Measurements from ENCODE around the gene MMP14. TPM values are rescaled to one million over a fixed set of nuclear protein-coding genes. Genes with fewer than 3 reads are reported as not detected.

Gene MMP14
- total and polyA plus RNA-seq, 9 of the 15 experiments (the other 6 are each of a cell fraction or from before 2014, with no cell fraction given): 0.36 to 5.8 (median 1.3) TPM; not detected in 2

DNA sequence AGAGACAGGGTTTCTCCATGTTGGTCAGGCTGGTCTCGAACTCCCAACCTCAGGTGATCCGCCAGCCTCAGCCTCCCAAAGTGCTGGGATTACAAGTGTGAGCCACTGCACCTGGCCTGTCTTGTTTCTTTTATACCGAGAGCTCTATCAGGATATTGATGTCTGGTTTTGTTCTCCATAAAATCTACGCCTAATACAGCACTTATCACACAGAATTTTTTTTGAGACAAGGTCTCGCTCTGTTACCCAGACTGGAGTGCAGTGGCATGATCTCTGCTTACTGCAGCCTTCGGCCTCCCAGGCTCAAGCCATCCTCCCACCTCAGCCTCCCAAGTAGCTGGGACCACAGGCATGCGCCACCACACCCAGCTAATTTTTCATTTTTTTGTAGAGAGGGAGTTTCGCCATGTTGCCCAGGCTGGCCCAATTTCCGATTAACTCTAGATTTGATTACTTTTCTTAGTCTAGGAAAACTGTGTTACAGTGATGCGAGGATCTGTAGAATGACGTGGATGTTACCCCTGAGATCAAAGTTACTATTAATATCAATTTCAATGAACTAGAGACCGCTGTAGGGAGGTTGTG lies 7.2 kb upstream of the MMP14 start (continued):
- TF ChIP-seq, protein P1, sequence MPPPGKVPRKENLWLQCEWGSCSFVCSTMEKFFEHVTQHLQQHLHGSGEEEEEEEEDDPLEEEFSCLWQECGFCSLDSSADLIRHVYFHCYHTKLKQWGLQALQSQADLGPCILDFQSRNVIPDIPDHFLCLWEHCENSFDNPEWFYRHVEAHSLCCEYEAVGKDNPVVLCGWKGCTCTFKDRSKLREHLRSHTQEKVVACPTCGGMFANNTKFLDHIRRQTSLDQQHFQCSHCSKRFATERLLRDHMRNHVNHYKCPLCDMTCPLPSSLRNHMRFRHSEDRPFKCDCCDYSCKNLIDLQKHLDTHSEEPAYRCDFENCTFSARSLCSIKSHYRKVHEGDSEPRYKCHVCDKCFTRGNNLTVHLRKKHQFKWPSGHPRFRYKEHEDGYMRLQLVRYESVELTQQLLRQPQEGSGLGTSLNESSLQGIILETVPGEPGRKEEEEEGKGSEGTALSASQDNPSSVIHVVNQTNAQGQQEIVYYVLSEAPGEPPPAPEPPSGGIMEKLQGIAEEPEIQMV (tag; conservative IDR thresholded peaks at IDR 0.05; ENCODE audit: low read depth): 0 out of 2 replicates have a peak, but pooled peaks have one; percentile 23
- TF ChIP-seq TCF3 (CRISPR knock-in tag; IDR thresholded peaks at IDR 0.05): peak; percentile 9; the same call in 1 of the 2 replicates

DNA sequence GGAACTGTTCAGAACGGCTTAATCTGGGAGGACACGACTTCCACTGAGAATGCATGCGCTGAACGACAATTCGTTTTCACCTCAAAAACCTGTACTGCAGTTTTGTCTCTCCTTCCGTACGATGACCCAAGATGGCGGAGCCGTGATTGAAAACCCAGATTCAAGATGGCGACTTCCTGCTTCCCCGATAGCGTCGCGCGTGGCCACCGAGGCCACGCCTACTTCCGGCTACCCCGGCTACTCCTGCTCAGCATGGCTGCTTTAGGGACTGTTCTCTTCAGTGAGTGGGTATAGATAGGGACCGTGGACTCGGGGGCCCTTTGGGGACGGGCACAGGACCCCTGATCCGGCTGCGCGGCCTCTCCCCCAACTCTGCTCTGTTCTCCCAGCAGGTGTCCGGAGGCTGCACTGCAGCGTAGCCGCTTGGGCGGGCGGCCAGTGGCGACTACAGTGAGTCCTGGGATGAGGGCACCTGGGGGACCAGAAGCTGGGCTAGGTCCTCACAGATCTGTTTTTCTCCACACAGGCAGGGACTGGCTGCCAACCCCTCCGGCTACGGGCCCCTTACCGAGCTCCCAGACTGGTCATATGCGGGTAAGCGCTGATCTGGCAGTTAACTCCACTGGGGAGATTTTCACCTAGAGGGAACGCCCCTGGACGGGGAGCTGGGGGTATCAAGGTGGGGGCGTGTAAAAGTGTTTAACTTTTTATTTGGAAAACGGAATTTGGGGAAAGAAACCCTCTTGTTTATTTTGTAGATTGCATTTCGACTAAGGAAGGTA lies 6.5 kb upstream of the MMP14 start, which contains the start of gene MRPL52:
Gene MRPL52, plus strand, starts transcription at position 227 of the 782 bp plus-strand sequence. Its CDS starts 26 bp downstream, at position 253.
- Histone ChIP-seq H3K4me1 (replicated peaks in 1 of 2; ENCODE audit: control insufficient read depth in 2 of 2, insufficient read depth in 2 of 2, low read length in 2 of 2) (peaks cover 0 to 6% of the 10 kb centered on the region in 2 experiments; a peak in 4 of 5 replicates), H3K27ac (ENCODE audit: extremely low read depth, low read depth, low read length) (peak within 1 kb of the TSS; percentile 95), H3K9me3 (replicated peaks; ENCODE audit: control insufficient read depth, insufficient read depth, low read depth, low read length) (no peaks in the 10 kb centered on the region; the same call in 1 of the 2 replicates), H4K20me1 (replicated peaks; ENCODE audit: control insufficient read depth, insufficient read depth, low read length) (no peaks in the 10 kb centered on the region), H3K4me2 (ENCODE audit: insufficient read depth, low read length) (peak within 1 kb of the TSS; percentile 88), H3K9me1 (ENCODE audit: control insufficient read depth, insufficient read depth, low read length) (no peaks in the 10 kb centered on the region), H3K36me3 (ENCODE audit: control insufficient read depth, insufficient read depth, low read length) (peaks cover 38% of the 10 kb centered on the region), H3K79me2 (ENCODE audit: control insufficient read depth, insufficient read depth, low read length) (peaks cover 21% of the 10 kb centered on the region), H3K4me3 (peak within 1 kb of the TSS; percentile 90), H3K9ac (ENCODE audit: insufficient read depth in 1 of 2, low read depth in 2 of 2, low read length in 2 of 2) (peak within 1 kb of the TSS; percentile 96 to 98), H3K27me3 (ENCODE audit: control insufficient read depth in 2 of 2, insufficient read depth in 2 of 2, low read length in 2 of 2) (no peaks in the 10 kb centered on the region), H2AFZ (ENCODE audit: low read depth, low read length) (peak within 1 kb of the TSS; percentile 98)
- ATAC-seq (peak; percentile 90), DNase-seq (ENCODE audit: extremely low read depth in 1 of 4, low spot score in 3 of 4) (peak; percentile 90 to 96 (median 94)), FAIRE-seq (peak; percentile 95)
- no TSS peak for BruUV-seq (replicated peaks)
- under 1% methylated on average over 41 of the region's 41 CpGs for WGBS (ENCODE audit: insufficient coverage, low coverage, missing lambda C conversion rate)
- CTCF ChIA-PET (ENCODE audit: low intra/inter-chr PET ratio): interaction anchor here (0.9 kb wide), 1 partner anchor 12 kb away, joined by 3 read pairs; no protein-coding TSS in a partner anchor
- intact Hi-C loops (cut with micrococcal nuclease) (no loop called here), in situ Hi-C loops (cut with MboI) (no loop called here)
- POLR2A ChIA-PET: interaction anchor here (0.7 to 1.7 kb wide), 14 partner anchors 9 to 127 kb away, joined by 3 to 10 read pairs (median 4); partner anchors contain the start of gene HAUS4
- TF ChIP-seq MCM5 (IDR thresholded peaks at IDR 0.05; ENCODE audit: low read depth): no peak
- TF ChIP-seq, protein P2, sequence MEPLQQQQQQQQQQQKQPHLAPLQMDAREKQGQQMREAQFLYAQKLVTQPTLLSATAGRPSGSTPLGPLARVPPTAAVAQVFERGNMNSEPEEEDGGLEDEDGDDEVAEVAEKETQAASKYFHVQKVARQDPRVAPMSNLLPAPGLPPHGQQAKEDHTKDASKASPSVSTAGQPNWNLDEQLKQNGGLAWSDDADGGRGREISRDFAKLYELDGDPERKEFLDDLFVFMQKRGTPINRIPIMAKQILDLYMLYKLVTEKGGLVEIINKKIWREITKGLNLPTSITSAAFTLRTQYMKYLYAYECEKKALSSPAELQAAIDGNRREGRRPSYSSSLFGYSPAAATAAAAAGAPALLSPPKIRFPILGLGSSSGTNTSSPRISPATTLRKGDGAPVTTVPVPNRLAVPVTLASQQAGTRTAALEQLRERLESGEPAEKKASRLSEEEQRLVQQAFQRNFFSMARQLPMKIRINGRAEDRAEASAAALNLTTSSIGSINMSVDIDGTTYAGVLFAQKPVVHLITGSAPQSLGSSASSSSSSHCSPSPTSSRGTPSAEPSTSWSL (CRISPR knock-in tag; IDR thresholded peaks at IDR 0.05; ENCODE audit: borderline replicate concordance): no peak
- TF ChIP-seq, protein P3, sequence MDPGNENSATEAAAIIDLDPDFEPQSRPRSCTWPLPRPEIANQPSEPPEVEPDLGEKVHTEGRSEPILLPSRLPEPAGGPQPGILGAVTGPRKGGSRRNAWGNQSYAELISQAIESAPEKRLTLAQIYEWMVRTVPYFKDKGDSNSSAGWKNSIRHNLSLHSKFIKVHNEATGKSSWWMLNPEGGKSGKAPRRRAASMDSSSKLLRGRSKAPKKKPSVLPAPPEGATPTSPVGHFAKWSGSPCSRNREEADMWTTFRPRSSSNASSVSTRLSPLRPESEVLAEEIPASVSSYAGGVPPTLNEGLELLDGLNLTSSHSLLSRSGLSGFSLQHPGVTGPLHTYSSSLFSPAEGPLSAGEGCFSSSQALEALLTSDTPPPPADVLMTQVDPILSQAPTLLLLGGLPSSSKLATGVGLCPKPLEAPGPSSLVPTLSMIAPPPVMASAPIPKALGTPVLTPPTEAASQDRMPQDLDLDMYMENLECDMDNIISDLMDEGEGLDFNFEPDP (CRISPR knock-in tag; IDR thresholded peaks at IDR 0.05): no peak
- TF ChIP-seq HCFC1 (IDR thresholded peaks at IDR 0.05; ENCODE audit: low read depth, low read length): peak; percentile 83
- peak; percentile 72 for TF ChIP-seq TEAD4 (IDR thresholded peaks at IDR 0.05; ENCODE audit: low read length)
- TF ChIP-seq TEAD4 (CRISPR knock-in tag; IDR thresholded peaks at IDR 0.05; ENCODE audit: borderline replicate concordance): no peak
- TF ChIP-seq RB1 (IDR thresholded peaks at IDR 0.05; ENCODE audit: low read depth): peak; percentile 34; the same call in 1 of the 2 replicates
- peak; percentile 70; the same call in 1 of the 2 replicates for TF ChIP-seq ZBTB17 (CRISPR knock-in tag; IDR thresholded peaks at IDR 0.05)
- TF ChIP-seq, protein P4, sequence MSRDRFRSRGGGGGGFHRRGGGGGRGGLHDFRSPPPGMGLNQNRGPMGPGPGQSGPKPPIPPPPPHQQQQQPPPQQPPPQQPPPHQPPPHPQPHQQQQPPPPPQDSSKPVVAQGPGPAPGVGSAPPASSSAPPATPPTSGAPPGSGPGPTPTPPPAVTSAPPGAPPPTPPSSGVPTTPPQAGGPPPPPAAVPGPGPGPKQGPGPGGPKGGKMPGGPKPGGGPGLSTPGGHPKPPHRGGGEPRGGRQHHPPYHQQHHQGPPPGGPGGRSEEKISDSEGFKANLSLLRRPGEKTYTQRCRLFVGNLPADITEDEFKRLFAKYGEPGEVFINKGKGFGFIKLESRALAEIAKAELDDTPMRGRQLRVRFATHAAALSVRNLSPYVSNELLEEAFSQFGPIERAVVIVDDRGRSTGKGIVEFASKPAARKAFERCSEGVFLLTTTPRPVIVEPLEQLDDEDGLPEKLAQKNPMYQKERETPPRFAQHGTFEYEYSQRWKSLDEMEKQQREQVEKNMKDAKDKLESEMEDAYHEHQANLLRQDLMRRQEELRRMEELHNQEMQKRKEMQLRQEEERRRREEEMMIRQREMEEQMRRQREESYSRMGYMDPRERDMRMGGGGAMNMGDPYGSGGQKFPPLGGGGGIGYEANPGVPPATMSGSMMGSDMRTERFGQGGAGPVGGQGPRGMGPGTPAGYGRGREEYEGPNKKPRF (IDR thresholded peaks at IDR 0.05; ENCODE audit: low read depth, low read length): no peak

Measured in K562 (cell line).